Loucy (cell line): ENCODE measurements around the gene IGSF1.

Experiments used
- H2AFZ ChIP-seq: fragments of 200-600 bp; sonication (generic); 2 replicates; pipeline ENCODE4 v1.6.0; 2016; ENCODE audit warnings: antibody characterized with exemption, mild to moderate bottlenecking, low read length, moderate library complexity
- H3F3A ChIP-seq: fragments of 200-600 bp; 2 replicates; pipeline ENCODE4 v1.6.0; 2016; ENCODE audit warnings: antibody characterized with exemption, low read depth, mild to moderate bottlenecking
- H3K27me3 ChIP-seq: fragments of 200-600 bp; sonication (generic); 2 replicates; pipeline ENCODE4 v1.6.1; 2014; ENCODE audit warnings: low read length, mild to moderate bottlenecking; ENCODE audit not compliant: insufficient read depth, poor library complexity, severe bottlenecking
- H3K36me3 ChIP-seq: fragments of 200-600 bp; sonication (generic); 2 replicates; pipeline ENCODE4 v1.6.1; 2016; ENCODE audit warnings: low read length; ENCODE audit not compliant: insufficient read depth
- H3K4me1 ChIP-seq: fragments of 200-600 bp; sonication (generic); 2 replicates; pipeline ENCODE4 v1.5.1; 2014; ENCODE audit warnings: low read length, mild to moderate bottlenecking; ENCODE audit not compliant: insufficient read depth, poor library complexity, severe bottlenecking
- H3K4me2 ChIP-seq: fragments of 200-600 bp; sonication (generic); 2 replicates; pipeline ENCODE4 v1.6.0; 2014; ENCODE audit warnings: antibody characterized with exemption, low read length, low read depth, mild to moderate bottlenecking; ENCODE audit not compliant: poor library complexity, severe bottlenecking
- H3K4me3 ChIP-seq: fragments of 200-600 bp; sonication (generic); 2 replicates; pipeline ENCODE4 v1.5.1; 2014; ENCODE audit warnings: low read length, mild to moderate bottlenecking, mixed read lengths; ENCODE audit not compliant: poor library complexity, severe bottlenecking
- H3K79me2 ChIP-seq: fragments of 200-600 bp; sonication (generic); 2 replicates; pipeline ENCODE4 v1.6.1; 2014; ENCODE audit warnings: low read length; ENCODE audit not compliant: insufficient read depth
- H3K9ac ChIP-seq: fragments of 200-600 bp; sonication (generic); 2 replicates; pipeline ENCODE4 v1.6.0; 2014; ENCODE audit warnings: mild to moderate bottlenecking, low read depth, low read length, moderate library complexity; ENCODE audit not compliant: poor library complexity, severe bottlenecking
- H3K9me2 ChIP-seq: fragments of 200-600 bp; sonication (generic); replicated peaks from 2 replicates; pipeline ENCODE4 v1.6.1; 2016; ENCODE audit warnings: low read depth, low read length, mixed read lengths
- H3K9me3 ChIP-seq: fragments of 200-600 bp; sonication (generic); 2 replicates; pipeline ENCODE4 v1.6.1; 2014; ENCODE audit warnings: mild to moderate bottlenecking, antibody characterized with exemption, low read length, low read depth; ENCODE audit not compliant: insufficient read depth
- H4K20me1 ChIP-seq: fragments of 200-600 bp; sonication (generic); 2 replicates; pipeline ENCODE4 v1.6.0; 2014; ENCODE audit warnings: antibody characterized with exemption, low read length, mild to moderate bottlenecking; ENCODE audit not compliant: insufficient read depth, poor library complexity, severe bottlenecking
- EZH2phosphoT487 ChIP-seq: fragments of 200-600 bp; IDR thresholded peaks from 2 replicates; pipeline ENCODE4 v1.6.1; 2018; ENCODE audit warnings: antibody characterized with exemption, mild to moderate bottlenecking, moderate library complexity, borderline replicate concordance
- TF ChIP-seq, protein P1 (sequence below): fragments of 200-600 bp; sonication (generic); conservative IDR thresholded peaks from 2 replicates; pipeline ENCODE4 v1.5.1; 2014; ENCODE audit warnings: mild to moderate bottlenecking, antibody characterized with exemption, low read length

The IGSF1 gene, protein sequence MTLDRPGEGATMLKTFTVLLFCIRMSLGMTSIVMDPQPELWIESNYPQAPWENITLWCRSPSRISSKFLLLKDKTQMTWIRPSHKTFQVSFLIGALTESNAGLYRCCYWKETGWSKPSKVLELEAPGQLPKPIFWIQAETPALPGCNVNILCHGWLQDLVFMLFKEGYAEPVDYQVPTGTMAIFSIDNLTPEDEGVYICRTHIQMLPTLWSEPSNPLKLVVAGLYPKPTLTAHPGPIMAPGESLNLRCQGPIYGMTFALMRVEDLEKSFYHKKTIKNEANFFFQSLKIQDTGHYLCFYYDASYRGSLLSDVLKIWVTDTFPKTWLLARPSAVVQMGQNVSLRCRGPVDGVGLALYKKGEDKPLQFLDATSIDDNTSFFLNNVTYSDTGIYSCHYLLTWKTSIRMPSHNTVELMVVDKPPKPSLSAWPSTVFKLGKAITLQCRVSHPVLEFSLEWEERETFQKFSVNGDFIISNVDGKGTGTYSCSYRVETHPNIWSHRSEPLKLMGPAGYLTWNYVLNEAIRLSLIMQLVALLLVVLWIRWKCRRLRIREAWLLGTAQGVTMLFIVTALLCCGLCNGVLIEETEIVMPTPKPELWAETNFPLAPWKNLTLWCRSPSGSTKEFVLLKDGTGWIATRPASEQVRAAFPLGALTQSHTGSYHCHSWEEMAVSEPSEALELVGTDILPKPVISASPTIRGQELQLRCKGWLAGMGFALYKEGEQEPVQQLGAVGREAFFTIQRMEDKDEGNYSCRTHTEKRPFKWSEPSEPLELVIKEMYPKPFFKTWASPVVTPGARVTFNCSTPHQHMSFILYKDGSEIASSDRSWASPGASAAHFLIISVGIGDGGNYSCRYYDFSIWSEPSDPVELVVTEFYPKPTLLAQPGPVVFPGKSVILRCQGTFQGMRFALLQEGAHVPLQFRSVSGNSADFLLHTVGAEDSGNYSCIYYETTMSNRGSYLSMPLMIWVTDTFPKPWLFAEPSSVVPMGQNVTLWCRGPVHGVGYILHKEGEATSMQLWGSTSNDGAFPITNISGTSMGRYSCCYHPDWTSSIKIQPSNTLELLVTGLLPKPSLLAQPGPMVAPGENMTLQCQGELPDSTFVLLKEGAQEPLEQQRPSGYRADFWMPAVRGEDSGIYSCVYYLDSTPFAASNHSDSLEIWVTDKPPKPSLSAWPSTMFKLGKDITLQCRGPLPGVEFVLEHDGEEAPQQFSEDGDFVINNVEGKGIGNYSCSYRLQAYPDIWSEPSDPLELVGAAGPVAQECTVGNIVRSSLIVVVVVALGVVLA (N-terminal part only)

DNA sequence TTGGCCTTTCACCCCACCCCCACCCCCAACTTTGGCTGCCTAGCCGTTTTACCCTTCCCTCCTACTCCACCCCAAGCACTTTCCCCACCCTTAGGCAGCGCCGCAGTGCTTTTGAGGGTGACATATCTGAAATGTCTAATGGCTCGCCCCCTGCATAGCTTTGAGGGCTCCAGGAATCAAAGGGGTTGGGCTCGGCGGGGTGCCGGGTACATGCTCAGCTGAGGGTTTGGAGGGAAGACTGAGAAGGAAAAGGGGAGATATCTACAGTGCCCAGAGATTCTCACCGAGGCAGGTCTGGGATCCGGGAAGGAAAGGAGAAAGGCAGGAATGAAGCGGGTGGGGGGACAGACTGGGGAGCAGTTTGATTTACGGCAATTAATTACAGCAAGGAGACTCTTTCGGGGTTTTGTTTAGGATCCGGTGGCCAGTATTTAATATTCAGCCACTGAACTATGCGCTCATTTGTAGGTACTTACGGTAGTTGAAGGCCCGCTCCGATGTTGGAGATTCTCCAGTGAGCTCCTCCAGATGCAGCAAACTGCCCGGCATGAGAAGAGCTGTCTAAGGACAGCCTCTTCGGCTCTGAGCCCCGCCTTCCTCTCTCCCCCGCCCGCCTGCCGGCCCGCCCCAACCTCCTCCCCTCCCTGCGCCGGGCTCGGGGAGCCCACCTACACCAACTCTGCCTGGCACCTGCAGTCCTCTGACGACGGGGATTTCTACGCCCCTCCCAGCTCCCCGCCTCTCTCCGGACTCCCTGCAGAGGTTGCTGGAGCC is at the start of gene IGSF1:
IGSF1 (minus strand) TSS at position 569 of the 774 bp plus-strand sequence. CDS start 2,632 bp downstream, outside the sequence.
- no peak within 1 kb of the TSS for H3K4me2 ChIP-seq
- TF ChIP-seq, protein P1, sequence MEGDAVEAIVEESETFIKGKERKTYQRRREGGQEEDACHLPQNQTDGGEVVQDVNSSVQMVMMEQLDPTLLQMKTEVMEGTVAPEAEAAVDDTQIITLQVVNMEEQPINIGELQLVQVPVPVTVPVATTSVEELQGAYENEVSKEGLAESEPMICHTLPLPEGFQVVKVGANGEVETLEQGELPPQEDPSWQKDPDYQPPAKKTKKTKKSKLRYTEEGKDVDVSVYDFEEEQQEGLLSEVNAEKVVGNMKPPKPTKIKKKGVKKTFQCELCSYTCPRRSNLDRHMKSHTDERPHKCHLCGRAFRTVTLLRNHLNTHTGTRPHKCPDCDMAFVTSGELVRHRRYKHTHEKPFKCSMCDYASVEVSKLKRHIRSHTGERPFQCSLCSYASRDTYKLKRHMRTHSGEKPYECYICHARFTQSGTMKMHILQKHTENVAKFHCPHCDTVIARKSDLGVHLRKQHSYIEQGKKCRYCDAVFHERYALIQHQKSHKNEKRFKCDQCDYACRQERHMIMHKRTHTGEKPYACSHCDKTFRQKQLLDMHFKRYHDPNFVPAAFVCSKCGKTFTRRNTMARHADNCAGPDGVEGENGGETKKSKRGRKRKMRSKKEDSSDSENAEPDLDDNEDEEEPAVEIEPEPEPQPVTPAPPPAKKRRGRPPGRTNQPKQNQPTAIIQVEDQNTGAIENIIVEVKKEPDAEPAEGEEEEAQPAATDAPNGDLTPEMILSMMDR, result no peak
- no peak for TF ChIP-seq EZH2phosphoT487
- H3K9me3 ChIP-seq, result no peaks in the 10 kb centered on the region
- H4K20me1 ChIP-seq, result no peaks in the 10 kb centered on the region
- H3K9ac ChIP-seq, result no peak within 1 kb of the TSS
- no peaks in the 10 kb centered on the region for H3K27me3 ChIP-seq
- H3F3A ChIP-seq, result no peaks in the 10 kb centered on the region
- H3K79me2 ChIP-seq, result no peaks in the 10 kb centered on the region
- no peaks in the 10 kb centered on the region for H3K4me1 ChIP-seq
- H3K4me3 ChIP-seq, result no peak within 1 kb of the TSS
- H2AFZ ChIP-seq, result no peak within 1 kb of the TSS
- no peaks in the 10 kb centered on the region for H3K36me3 ChIP-seq
- H3K9me2 ChIP-seq, result no peaks in the 10 kb centered on the region

DNA sequence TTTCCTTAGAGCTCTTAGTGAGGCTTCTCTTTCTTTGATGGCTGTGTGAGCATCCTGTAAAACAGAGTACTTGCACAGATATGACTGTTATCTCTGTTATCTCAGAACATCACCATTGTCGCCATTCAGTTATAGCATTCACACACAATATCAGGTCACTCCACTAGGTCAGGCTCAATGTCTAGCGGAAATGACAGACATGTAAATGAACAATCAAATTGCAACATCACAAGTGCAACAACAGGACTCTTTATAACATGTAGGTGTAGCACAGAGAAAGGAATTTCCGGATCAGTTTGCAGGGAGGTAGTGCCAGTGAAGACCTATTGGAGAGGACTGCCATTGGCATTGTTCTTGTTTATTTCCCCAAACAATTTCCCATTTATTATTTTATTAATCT is 43.2 kb upstream of the IGSF1 start:
- H3K27me3 ChIP-seq, result no peaks in the 10 kb centered on the region
- no peak overlapping the region for H3K4me2 ChIP-seq
- H4K20me1 ChIP-seq, result no peaks in the 10 kb centered on the region

More for the DNA sequence above, 43.2 kb upstream of the IGSF1 start:
- no peaks in the 10 kb centered on the region for H3K9me3 ChIP-seq
- no peak for TF ChIP-seq EZH2phosphoT487
- TF ChIP-seq, protein P1, result no peak
- no peaks in the 10 kb centered on the region for H3K4me1 ChIP-seq
- no peaks in the 10 kb centered on the region for H3K36me3 ChIP-seq
- H3K4me3 ChIP-seq, result no peak overlapping the region
- no peak overlapping the region for H2AFZ ChIP-seq
- H3K79me2 ChIP-seq, result no peaks in the 10 kb centered on the region
- H3F3A ChIP-seq, result no peaks in the 10 kb centered on the region
- no peaks in the 10 kb centered on the region for H3K9me2 ChIP-seq
- no peak overlapping the region for H3K9ac ChIP-seq
